Ovary (tissue), 9 donors: ENCODE data around the gene PAX8. TPM values are rescaled to one million over a fixed set of nuclear protein-coding genes. Genes with fewer than 3 reads are reported as not detected.

Source experiments
- DNase-seq, 5 donors: peaks; one replicate each; pipeline ENCODE4 v3.0.0-alpha.2; 2019 to 2020
- H3K27ac ChIP-seq, 2 donors: fragments of 200-600 bp; one replicate each; pipeline versions ENCODE4 v1.5.1 to v1.8.0; 2019 to 2022
- H3K27me3 ChIP-seq: fragments of 200-600 bp; one replicate; pipeline ENCODE4 v1.8.0; 2022
- H3K36me3 ChIP-seq: fragments of 200-600 bp; sonication (generic); one replicate; pipeline ENCODE4 v1.5.1; 2019
- H3K4me1 ChIP-seq: one replicate; pipeline ENCODE4 v1.8.1; 2013; ENCODE audit warnings: mild to moderate bottlenecking, moderate library complexity; ENCODE audit not compliant: insufficient read depth
- H3K4me3 ChIP-seq: fragments of 200-600 bp; sonication (generic); one replicate; pipeline ENCODE4 v1.5.1; 2017
- H3K9me3 ChIP-seq, 2 donors: fragments of 200-600 bp in 1 of 2; sonication (generic) in 1 of 2; one replicate each; pipeline versions ENCODE4 v1.5.1 to v1.8.1; 2013 to 2019; ENCODE audit warnings: mild to moderate bottlenecking in 1 of 2, moderate library complexity in 1 of 2
- CTCF ChIP-seq, 3 donors: fragments of 450-650 bp in 2 of 3; fragments of 200-600 bp in 1 of 3; IDR thresholded peaks; one replicate each; pipeline versions ENCODE4 v1.5.1 to v1.8.0; 2016 to 2022; ENCODE audit warnings: antibody characterized with exemption in 3 of 3, mild to moderate bottlenecking in 1 of 3
- EP300 ChIP-seq: sonication (generic); formaldehyde crosslinking; IDR thresholded peaks from one replicate; pipeline ENCODE4 v1.6.1; 2017; ENCODE audit warnings: antibody characterized with exemption
- POLR2A ChIP-seq: fragments of 450-650 bp; IDR thresholded peaks from one replicate; pipeline ENCODE4 v1.6.1; 2017; ENCODE audit warnings: antibody characterized with exemption, mild to moderate bottlenecking, moderate library complexity
- WGBS, 3 donors: extraction: QIAGEN DNeasy Blood & Tissue Kit in 1 of 3; methylation state at CpG; one replicate each; pipeline versions ENCODE4 v1.1.5 to v1.1.7; 2013 to 2017; 5-methylcytosine and 5-hydroxymethylcytosine counted together
- intact Hi-C, 4 donors: fragments of 100-400 bp; cut with DNase I; formaldehyde crosslinking; loops; one replicate each; pipeline versions ENCODE4 v1.11.0 to v1.15.1; 2022 to 2023
- polyA plus RNA-seq, 2 donors: library from polyadenylated mRNA; stranded (reverse); fragments of 200-250 nt in 1 of 2; fragments of 350-450 nt in 1 of 2; fragmentation: Illumina TruSeq in 1 of 2; extraction: RNeasy Lipid Tissue Mini Kit (QIAGEN cat#74804) in 1 of 2; gene quantifications; one replicate each; pipeline ENCODE4 v1.2.3, GENCODE V29; 2013 to 2014
- total RNA-seq, 7 donors: library from RNA; depleted of rRNA in 2 of 7; stranded (reverse); fragments of >200 nt in 2 of 7; fragmentation: NEBNext Ultra II Directional in 3 of 7; extraction: Animal tissue kit (Norgen Biotek cat#: 25700) in 3 of 7; gene quantifications; one replicate each; pipeline versions ENCODE4 v1.1.0 to v1.2.4, GENCODE V29; 2016 to 2023
- donor health status: DM: no; HTN: no; CAD: no; lungs with moderate emphysema.
- donor health status: DM: no; HTN: no; CAD: no.
- donor health status: Bipolar disorder and iron deficiency.
- donor health status: DM: yes; HTN: yes; CAD: no.
- donor health status: DM: no; HTN: no; CAD: no.
- donor health status: DM: yes; HTN: yes; CAD: no.

Gene PAX8
- total and polyA plus RNA-seq, 9 donors: 0.15 to 90.1 (median 9.6) TPM

GRCh38 chr2:113182471-113183260 is 96.1 kb downstream of the PAX8 start:
- intact Hi-C loops: no loop called here
- TF ChIP-seq POLR2A (no peak), CTCF (IDR thresholded peaks at IDR 0.05) (no peak), EP300 (no peak)
- no peaks in the 10 kb centered on the region for H3K9me3 ChIP-seq
- no peaks in the 10 kb centered on the region for H3K27me3 ChIP-seq
- H3K4me3 ChIP-seq: no peak overlapping the region
- WGBS, 3 donors: 90 to 92% (median 90%) methylated on average over 13 to 15 of the region's 15 CpGs
- H3K4me1 ChIP-seq: peaks cover 6% of the 10 kb centered on the region
- H3K27ac ChIP-seq: no peak overlapping the region
- no peak for DNase-seq
- H3K36me3 ChIP-seq: no peaks in the 10 kb centered on the region

- no peak overlapping the region for H3K4me3 ChIP-seq
- DNase-seq: no peak
- no peaks in the 10 kb centered on the region for H3K27me3 ChIP-seq
- TF ChIP-seq EP300 (no peak), CTCF (IDR thresholded peaks at IDR 0.05) (no peak), POLR2A (no peak)
- 29 to 49% (median 43%) methylated on average over 8 of the region's 8 CpGs for WGBS, 3 donors
- peaks cover 6% of the 10 kb centered on the region for H3K4me1 ChIP-seq
- no peaks in the 10 kb centered on the region for H3K36me3 ChIP-seq
- no peaks in the 10 kb centered on the region for H3K9me3 ChIP-seq
- intact Hi-C loops: no loop called here
- no peak overlapping the region for H3K27ac ChIP-seq
Observed at GRCh38 chr2:113181258-113182051, 97.3 kb downstream of the PAX8 start.

- no peak overlapping the region for H3K4me3 ChIP-seq
Observed at GRCh38 chr2:113180131-113180946, 98.4 kb downstream of the PAX8 start.

GRCh38 chr2:113179446-113180045 is 99.2 kb downstream of the PAX8 start:
- 87 to 89% (median 88%) methylated on average over 8 of the region's 8 CpGs for WGBS, 3 donors

More at GRCh38 chr2:113180131-113180946, 98.4 kb downstream of the PAX8 start:
- Histone ChIP-seq H3K36me3 (no peaks in the 10 kb centered on the region), H3K27ac (no peak overlapping the region), H3K9me3 (no peaks in the 10 kb centered on the region), H3K27me3 (no peaks in the 10 kb centered on the region), H3K4me1 (peaks cover 6% of the 10 kb centered on the region)
- no peak for DNase-seq
- intact Hi-C loops: no loop called here
- 73 to 81% (median 76%) methylated on average over 17 of the region's 17 CpGs for WGBS, 3 donors
- TF ChIP-seq POLR2A (no peak), EP300 (no peak)

More at GRCh38 chr2:113179446-113180045, 99.2 kb downstream of the PAX8 start:
- no peaks in the 10 kb centered on the region for H3K36me3 ChIP-seq
- H3K27ac ChIP-seq: no peak overlapping the region
- no peaks in the 10 kb centered on the region for H3K9me3 ChIP-seq
- H3K4me1 ChIP-seq: peaks cover 6% of the 10 kb centered on the region
- intact Hi-C loops: no loop called here
- no peak for DNase-seq
- no peak overlapping the region for H3K4me3 ChIP-seq
- TF ChIP-seq EP300 (no peak), POLR2A (no peak), CTCF (IDR thresholded peaks at IDR 0.05) (no peak)
- H3K27me3 ChIP-seq: no peaks in the 10 kb centered on the region
